Activated T-cell treated with anti-CD3 and anti-CD28 coated beads, Interleukin-2, amount 50 U/mL, for 72 hours (primary cell): ENCODE results near the gene SGTB. TPM values are rescaled to one million over a fixed set of nuclear protein-coding genes. Genes with fewer than 3 reads are reported as not detected.
"Not testable (repeated sequence)": the region's sequence is repeated elsewhere in the genome, so short reads cannot be mapped to it uniquely, and the experiment has no call there.

Experiments
- ATAC-seq, 2 donors: fragments of 150-1000 bp; cut with Tn5 transposase; replicated peaks in 1 of 2; 2 replicates each; pipeline ENCODE4 v1.10.0; 2021; ENCODE audit warnings: moderate library complexity in 2 of 2, mild to moderate bottlenecking in 1 of 2
- DNase-seq, 2 donors: peaks; one replicate each; pipeline ENCODE4 v3.0.0; 2021 to 2022; ENCODE audit warnings: mixed read lengths in 1 of 2
- H3K27ac Mint-ChIP-seq: one replicate; pipeline ENCODE4 v1.8.0; 2022; ENCODE audit warnings: mild to moderate bottlenecking, moderate library complexity, mixed read lengths
- H3K27me3 Mint-ChIP-seq: one replicate; pipeline ENCODE4 v1.8.0; 2022; ENCODE audit warnings: low read depth, mixed read lengths
- H3K36me3 Mint-ChIP-seq, 2 donors: one replicate each; pipeline ENCODE4 v1.8.0; 2022; ENCODE audit warnings: mixed read lengths in 2 of 2, mild to moderate bottlenecking in 1 of 2; ENCODE audit not compliant: insufficient read depth in 2 of 2
- H3K4me1 Mint-ChIP-seq: one replicate; pipeline ENCODE4 v1.8.0; 2022; ENCODE audit warnings: low read depth, mixed read lengths
- H3K4me3 Mint-ChIP-seq, 2 donors: one replicate each; pipeline ENCODE4 v1.8.0; 2022; ENCODE audit warnings: mild to moderate bottlenecking in 2 of 2, mixed read lengths in 2 of 2, moderate library complexity in 2 of 2
- H3K9me3 Mint-ChIP-seq, 2 donors: one replicate each; pipeline ENCODE4 v1.8.0; 2022; ENCODE audit warnings: mixed read lengths in 2 of 2
- total RNA-seq, 2 donors: library from RNA; stranded (reverse); gene quantifications; one replicate each; pipeline ENCODE4 v1.2.3, GENCODE V29; 2022

Gene SGTB
- total RNA-seq, 2 donors from 2014 or later, result 28.9 to 34.6 TPM

DNA sequence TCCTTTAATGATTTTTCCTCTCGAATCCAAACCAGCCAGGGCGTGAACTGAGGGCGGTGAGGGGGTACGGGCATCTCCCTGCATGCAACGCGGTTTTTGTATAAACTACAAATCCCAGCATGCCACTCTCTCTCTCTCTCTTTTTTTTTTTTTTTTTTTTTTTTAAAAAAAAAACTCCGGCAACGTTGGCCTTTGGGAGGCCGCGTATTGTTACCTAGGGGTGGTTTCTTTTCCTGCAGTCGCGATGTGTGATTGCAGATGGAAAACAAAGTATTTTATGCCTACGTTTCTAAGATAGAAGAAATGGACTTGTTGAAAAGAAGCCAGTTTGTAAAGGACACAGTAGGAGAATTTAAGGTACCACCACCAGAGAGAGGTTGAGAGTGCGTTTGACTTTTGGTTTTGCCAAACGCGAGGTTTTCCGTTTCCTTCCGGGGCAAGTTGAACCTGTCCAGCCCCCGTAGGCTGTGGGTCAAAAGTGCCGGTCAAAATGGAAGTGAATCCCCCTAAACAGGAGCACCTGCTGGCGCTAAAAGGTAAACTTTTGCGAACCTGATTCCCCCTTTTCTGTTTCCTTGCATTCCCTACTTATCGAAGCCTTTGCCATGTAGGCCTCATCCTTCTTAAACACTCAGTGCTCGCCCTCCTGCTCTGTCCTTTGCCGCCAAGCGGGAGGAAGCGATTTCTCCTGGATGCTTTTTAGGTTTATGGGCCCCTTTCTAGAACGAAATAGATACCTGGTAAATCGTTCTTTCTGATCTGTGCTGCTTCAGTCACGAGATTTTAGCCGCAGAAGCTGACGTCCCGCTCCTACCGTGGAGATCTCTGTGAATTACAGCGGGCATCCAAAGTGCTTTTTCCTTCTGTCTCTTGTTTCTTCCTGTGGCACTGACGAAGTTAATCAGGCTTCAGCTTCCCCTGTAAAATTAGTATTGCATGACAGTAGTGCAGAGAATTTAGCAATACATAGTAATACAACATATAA is 97.0 kb downstream of the SGTB start, which contains the start of the genes SHLD3 and TRAPPC13:
Gene SHLD3 (plus strand): TSS at position 457 of the 985 bp plus-strand sequence. CDS start 4,561 bp downstream, outside the sequence.
Gene TRAPPC13 (plus strand): TSS at position 457 of the 985 bp plus-strand sequence. CDS start 34 bp downstream, at position 491.
- Mint-ChIP-seq H3K4me3 (peak within 1 kb of the TSS; percentile 97 to 100), H3K4me1 (peaks cover 42% of the 10 kb centered on the region), H3K36me3 (peaks cover 7 to 9% of the 10 kb centered on the region in 2 donors), H3K27ac (peak within 1 kb of the TSS; percentile 98), H3K27me3 (no peaks in the 10 kb centered on the region), H3K9me3 (no peaks in the 10 kb centered on the region)
- ATAC-seq (peak; percentile 80 to 81), DNase-seq (peak; percentile 80 to 85)

DNA sequence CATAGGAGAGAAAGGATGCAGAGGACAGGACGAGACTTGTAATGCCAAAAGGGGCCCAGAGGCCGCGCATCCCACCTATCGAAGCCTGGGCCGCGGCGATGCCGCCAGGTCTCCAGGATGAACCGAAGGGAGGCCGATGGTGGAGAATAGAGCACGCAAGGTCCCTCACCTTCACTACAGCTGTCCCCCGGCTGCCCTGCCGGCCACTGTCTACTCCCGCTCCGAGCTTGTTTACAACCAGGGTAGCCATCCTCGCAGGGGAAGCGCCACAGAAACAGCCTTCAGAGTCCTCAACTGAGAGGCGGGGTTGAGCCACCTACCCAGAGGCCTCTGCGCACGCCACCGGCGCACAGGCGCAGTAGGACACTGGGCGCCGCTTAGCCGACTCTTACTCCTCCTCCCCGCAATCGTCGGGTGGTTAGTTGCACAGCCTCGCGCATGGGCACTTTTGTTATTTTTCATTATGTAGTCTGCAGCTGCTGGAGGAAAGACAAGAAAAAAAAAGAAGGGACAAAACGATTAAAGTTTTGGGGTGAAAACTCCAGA is 97.8 kb downstream of the SGTB start, which contains the start of gene TRIM23:
Gene TRIM23 (minus strand): TSS at position 309 of the 546 bp plus-strand sequence. CDS start 59 bp downstream, at position 250.
- H3K4me1 Mint-ChIP-seq, result peaks cover 36% of the 10 kb centered on the region
- H3K4me3 Mint-ChIP-seq, result peak within 1 kb of the TSS; percentile 97 to 100
- no peaks in the 10 kb centered on the region for H3K27me3 Mint-ChIP-seq
- H3K9me3 Mint-ChIP-seq, result no peaks in the 10 kb centered on the region
- H3K36me3 Mint-ChIP-seq, result peaks cover 5% of the 10 kb centered on the region in 2 donors
- peak within 1 kb of the TSS; percentile 98 for H3K27ac Mint-ChIP-seq
- DNase-seq, result peak; percentile 90 to 94
- ATAC-seq, result peak; percentile 96 to 97

DNA sequence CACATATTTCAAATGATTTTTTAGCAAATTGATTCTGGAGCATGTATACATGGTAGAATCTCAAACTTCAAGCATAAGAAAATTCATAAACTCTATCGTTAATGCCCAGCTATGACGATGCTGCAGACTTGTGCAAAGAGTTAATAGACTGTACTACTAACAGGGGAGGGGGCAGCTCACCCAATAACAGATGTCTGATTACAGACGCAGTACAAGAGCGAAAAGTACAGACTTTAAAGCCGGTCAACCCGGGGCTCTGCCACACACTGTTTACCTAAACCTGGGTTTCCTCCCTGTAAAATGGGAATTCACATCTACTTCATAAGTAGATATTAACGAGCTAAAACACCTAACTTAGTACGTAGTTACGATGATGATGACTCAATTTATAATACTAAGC is 98.4 kb downstream of the SGTB start:
- ATAC-seq, result no peak
- H3K4me3 Mint-ChIP-seq, result peak overlapping the region; percentile 97 to 100
- H3K36me3 Mint-ChIP-seq, result peaks cover 5% of the 10 kb centered on the region in 2 donors
- peaks cover 36% of the 10 kb centered on the region for H3K4me1 Mint-ChIP-seq
- H3K9me3 Mint-ChIP-seq, result no peaks in the 10 kb centered on the region
- H3K27me3 Mint-ChIP-seq, result no peaks in the 10 kb centered on the region
- H3K27ac Mint-ChIP-seq, result peak overlapping the region; percentile 98
- DNase-seq, result no peak

DNA sequence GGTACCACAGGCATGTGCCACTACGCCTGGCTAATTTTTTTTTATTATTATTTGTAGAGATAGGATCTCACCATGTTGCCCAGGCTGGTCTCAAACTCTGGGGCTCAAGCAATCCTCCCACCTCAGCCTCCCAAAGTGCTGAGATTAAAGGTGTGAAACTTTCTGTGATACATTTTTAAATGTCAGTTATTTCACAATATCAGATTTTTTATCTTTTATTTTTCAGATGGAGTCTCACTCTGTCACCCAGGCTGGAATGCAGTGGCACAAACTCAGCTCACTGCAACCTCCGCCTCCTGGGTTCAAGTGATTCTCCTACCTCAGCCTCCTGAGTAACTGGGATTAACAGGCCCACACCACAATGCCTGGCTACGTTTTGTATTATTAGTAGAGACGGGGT is 99.9 kb downstream of the SGTB start:
- ATAC-seq, H3K27ac Mint-ChIP-seq, DNase-seq, H3K27me3 Mint-ChIP-seq, H3K36me3 Mint-ChIP-seq, H3K9me3 Mint-ChIP-seq: not testable (repeated sequence)
- H3K4me1 Mint-ChIP-seq, result peaks cover 34% of the 10 kb centered on the region
- peak overlapping the region; percentile 97 to 100 for H3K4me3 Mint-ChIP-seq

DNA sequence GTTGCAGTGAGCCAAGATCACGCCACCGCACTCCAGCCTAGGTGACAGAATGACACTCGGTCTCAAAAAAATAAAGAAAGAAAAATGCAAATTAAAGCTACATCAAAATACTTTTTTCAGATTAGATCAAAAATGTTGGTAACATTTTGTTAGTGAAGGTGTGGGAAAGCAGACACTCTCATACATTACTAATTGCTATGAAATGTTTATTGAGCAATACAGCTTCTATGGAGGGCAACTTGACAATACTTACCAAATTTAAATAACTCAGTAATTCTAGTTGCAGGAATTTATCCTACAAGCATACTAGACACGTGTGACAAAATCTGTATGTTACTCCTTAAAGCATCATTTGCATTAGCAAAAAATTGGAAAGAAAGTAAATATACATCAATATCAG is 101.9 kb downstream of the SGTB start:
- DNase-seq (no peak), ATAC-seq (no peak)
- Mint-ChIP-seq H3K27me3 (no peaks in the 10 kb centered on the region), H3K9me3 (no peaks in the 10 kb centered on the region), H3K36me3 (peaks cover 2 to 3% of the 10 kb centered on the region in 2 donors), H3K4me3 (no peak overlapping the region), H3K4me1 (peaks cover 22% of the 10 kb centered on the region), H3K27ac (no peak overlapping the region)

Other genes starting within 250 kb of the SGTB start
- 1 to 10 TPM; 1.6 to 2.5 TPM for gene ADAMTS6, start 240.2 kb downstream of the SGTB start, total RNA-seq
- 100 to 1,000 TPM in 1 of 2 donors, 10 to 100 TPM in 1; 70.5 to 104 TPM for gene CENPK, start 158.9 kb downstream of the SGTB start, total RNA-seq
- 10 to 100 TPM; 58.1 to 62.4 TPM for gene PPWD1, start 158.8 kb downstream of the SGTB start, total RNA-seq
- gene TRIM23, start 97.8 kb downstream of the SGTB start, total RNA-seq, result 1 to 10 TPM; 8.5 to 9.8 TPM
- 1 to 10 TPM; 2.7 to 3.9 TPM for gene SHLD3, start 97.1 kb downstream of the SGTB start, total RNA-seq
- 10 to 100 TPM; 23.4 to 29.5 TPM for gene TRAPPC13, start 97.1 kb downstream of the SGTB start, total RNA-seq
- gene NLN, start 96 bp upstream of the SGTB start, total RNA-seq, result 10 to 100 TPM in 1 of 2 donors, 1 to 10 TPM in 1; 7.3 to 17.0 TPM
- gene ERBIN, start 204.5 kb upstream of the SGTB start, total RNA-seq, result 10 to 100 TPM; 63.6 to 64.4 TPM